HEK293 (cell line): ENCODE results near the gene KCNMA1.

Source experiments
- CTCF ChIP-seq: fragments of 450-650 bp; formaldehyde crosslinking; IDR thresholded peaks from 2 replicates; pipeline ENCODE4 v1.5.1; 2016; ENCODE audit warnings: missing biosample characterization, missing genetic modification characterization
- YY1 ChIP-seq: fragments of 450-650 bp; formaldehyde crosslinking; IDR thresholded peaks from 2 replicates; pipeline ENCODE4 v1.5.1; 2018; ENCODE audit warnings: missing biosample characterization, missing genetic modification characterization
- ZBTB26 ChIP-seq: fragments of 450-650 bp; formaldehyde crosslinking; optimal IDR thresholded peaks from 2 replicates; pipeline ENCODE3; 2016; ENCODE audit warnings: missing biosample characterization, mild to moderate bottlenecking, missing genetic modification characterization
- ZNF24 ChIP-seq: fragments of 450-650 bp; formaldehyde crosslinking; IDR thresholded peaks from 2 replicates; pipeline ENCODE4 v1.5.1; 2016; ENCODE audit warnings: missing biosample characterization, missing genetic modification characterization
- ZNF274 ChIP-seq, 2 experiments: fragments of 200-500 bp in 1 of 2; fragments of 450-650 bp in 1 of 2; sonication (Bioruptor generic) in 1 of 2; formaldehyde crosslinking in 1 of 2; IDR thresholded peaks; 2 replicates each; pipeline versions ENCODE4 v1.5.1 to v1.6.1; 2014 to 2016; ENCODE audit warnings: borderline replicate concordance in 1 of 2, inconsistent platforms in 1 of 2, low read length in 1 of 2, missing biosample characterization in 1 of 2, missing genetic modification characterization in 1 of 2
- ZNF350 ChIP-seq: fragments of 450-650 bp; formaldehyde crosslinking; IDR thresholded peaks from 2 replicates; pipeline ENCODE4 v1.5.0; 2017; ENCODE audit warnings: missing biosample characterization, mild to moderate bottlenecking, missing genetic modification characterization
- ZNF530 ChIP-seq: fragments of 450-650 bp; formaldehyde crosslinking; IDR thresholded peaks from 2 replicates; pipeline ENCODE4 v1.5.1; 2016; ENCODE audit warnings: low read depth, missing biosample characterization, missing genetic modification characterization
- ZNF558 ChIP-seq: fragments of 450-650 bp; formaldehyde crosslinking; IDR thresholded peaks from 2 replicates; pipeline ENCODE4 v1.5.1; 2016; ENCODE audit warnings: missing biosample characterization, missing genetic modification characterization
- ZNF580 ChIP-seq: fragments of 450-650 bp; formaldehyde crosslinking; IDR thresholded peaks from 2 replicates; pipeline ENCODE4 v1.5.1; 2016; ENCODE audit warnings: missing biosample characterization, missing genetic modification characterization

- no peak for TF ChIP-seq CTCF
- TF ChIP-seq ZBTB26 (tag by site-specific recombination) = no peak
- no peak for TF ChIP-seq ZNF24 (tag by site-specific recombination)
- TF ChIP-seq ZNF274 (IDR thresholded peaks at IDR 0.05; ENCODE audit: low read length) = no peak
- no peak for TF ChIP-seq ZNF274 (tag by site-specific recombination; IDR thresholded peaks at IDR 0.05; ENCODE audit: borderline replicate concordance)
- no peak for TF ChIP-seq ZNF558 (tag by site-specific recombination)
- TF ChIP-seq ZNF350 (tag by site-specific recombination) = no peak
- no peak for TF ChIP-seq YY1 (tag by site-specific recombination)
- no peak for TF ChIP-seq ZNF530
- TF ChIP-seq ZNF580 (tag by site-specific recombination) = no peak
These were observed 627.2 kb downstream of the KCNMA1 start for GRCh38 chr10:77010430-77010829.
